ENCODE data around the gene NAPB.
"Not testable (repeated sequence)": the region's sequence is repeated elsewhere in the genome, so short reads cannot be mapped to it uniquely, and the experiment has no call there.

Gene NAPB

GRCh38 chr20:23420943-23421931 lies at the start of gene NAPB:
Gene NAPB, minus strand, starts transcription at chr20:23421488. Its CDS starts 86 bp downstream, at chr20:23421402.
- peak; percentile 97 for DNase-seq

- not testable (repeated sequence) for DNase-seq
Observed at GRCh38 chr20:23466961-23467360, 45.7 kb upstream of the NAPB start.

GRCh38 chr20:23461180-23461579 lies 39.9 kb upstream of the NAPB start:
- DNase-seq = no peak

- no peak for DNase-seq
Observed at GRCh38 chr20:23459461-23460150, 38.3 kb upstream of the NAPB start.

GRCh38 chr20:23456873-23457272 lies 35.6 kb upstream of the NAPB start:
- no peak for DNase-seq

- no peak for DNase-seq
Observed at GRCh38 chr20:23456409-23456808, 35.1 kb upstream of the NAPB start.

GRCh38 chr20:23455639-23456038 lies 34.4 kb upstream of the NAPB start:
- DNase-seq = no peak

- DNase-seq = no peak
Observed at GRCh38 chr20:23454816-23455215, 33.5 kb upstream of the NAPB start.

- no peak for DNase-seq
Observed at GRCh38 chr20:23453549-23454543, 32.6 kb upstream of the NAPB start.

- DNase-seq = no peak
Observed at GRCh38 chr20:23452776-23453175, 31.5 kb upstream of the NAPB start, which contains the start of gene CST11. Gene CST11, minus strand, starts transcription at chr20:23452876. Its CDS starts 65 bp downstream, at chr20:23452811.

GRCh38 chr20:23451956-23452487 lies 30.7 kb upstream of the NAPB start:
- DNase-seq = no peak

GRCh38 chr20:23450877-23451276 lies 29.6 kb upstream of the NAPB start:
- DNase-seq = no peak

- peak; percentile 21 for DNase-seq
Observed at GRCh38 chr20:23449421-23449820, 28.1 kb upstream of the NAPB start.

- DNase-seq = no peak
Observed at GRCh38 chr20:23448167-23448566, 26.9 kb upstream of the NAPB start.

GRCh38 chr20:23446505-23446904 lies 25.2 kb upstream of the NAPB start:
- DNase-seq = peak; percentile 71

GRCh38 chr20:23445596-23446217 lies 24.4 kb upstream of the NAPB start:
- no peak for DNase-seq

GRCh38 chr20:23444859-23445258 lies 23.6 kb upstream of the NAPB start:
- DNase-seq = no peak

GRCh38 chr20:23442436-23442835 lies 21.1 kb upstream of the NAPB start:
- DNase-seq = no peak

GRCh38 chr20:23441850-23442313 lies 20.6 kb upstream of the NAPB start:
- DNase-seq = peak; percentile 88

- DNase-seq = no peak
Observed at GRCh38 chr20:23440004-23440403, 18.7 kb upstream of the NAPB start.

GRCh38 chr20:23438661-23439060 lies 17.4 kb upstream of the NAPB start:
- DNase-seq = no peak
